KMS-11 (cell line): ENCODE data around the gene CXCR5.

Experiments used
- H2AFZ ChIP-seq: fragments of 200-600 bp; sonication (generic); 2 replicates; pipeline ENCODE4 v1.6.1; 2016; ENCODE audit warnings: antibody characterized with exemption, mixed run types, low read depth
- H3K27ac ChIP-seq: fragments of 200-600 bp; sonication (generic); 2 replicates; pipeline ENCODE4 v1.6.1; 2016; ENCODE audit warnings: mild to moderate bottlenecking, mixed run types
- H3K27me3 ChIP-seq: fragments of 200-600 bp; sonication (generic); 2 replicates; pipeline ENCODE4 v1.6.1; 2017; ENCODE audit warnings: mild to moderate bottlenecking, low read depth, mixed run types, moderate library complexity; ENCODE audit not compliant: insufficient read depth
- H3K36me3 ChIP-seq: fragments of 200-600 bp; sonication (generic); 2 replicates; pipeline ENCODE4 v1.6.1; 2017; ENCODE audit warnings: mild to moderate bottlenecking, mixed run types; ENCODE audit not compliant: insufficient read depth
- H3K4me1 ChIP-seq: fragments of 200-600 bp; sonication (generic); 2 replicates; pipeline ENCODE4 v1.6.1; 2016; ENCODE audit warnings: mild to moderate bottlenecking, low read depth, mixed run types; ENCODE audit not compliant: poor library complexity, severe bottlenecking
- H3K4me2 ChIP-seq: fragments of 200-600 bp; sonication (generic); 2 replicates; pipeline ENCODE4 v1.7.0; 2016; ENCODE audit warnings: mild to moderate bottlenecking, mixed run types
- H3K4me3 ChIP-seq: fragments of 200-600 bp; sonication (generic); IDR thresholded peaks from 2 replicates; pipeline ENCODE4 v1.6.1; 2017; ENCODE audit warnings: low read depth, low read length, mixed read lengths; ENCODE audit not compliant: insufficient read depth
- H3K79me2 ChIP-seq: fragments of 200-600 bp; sonication (generic); 2 replicates; pipeline ENCODE4 v1.6.1; 2016; ENCODE audit warnings: low read depth, mixed run types; ENCODE audit not compliant: insufficient read depth
- H3K9ac ChIP-seq: fragments of 200-600 bp; sonication (generic); 2 replicates; pipeline ENCODE4 v1.6.1; 2016; ENCODE audit warnings: mild to moderate bottlenecking, mixed run types
- H4K20me1 ChIP-seq: fragments of 200-600 bp; sonication (generic); 2 replicates; pipeline ENCODE4 v1.6.1; 2016; ENCODE audit warnings: mild to moderate bottlenecking, mixed run types; ENCODE audit not compliant: insufficient read depth
- TF ChIP-seq, protein P1 (sequence below): fragments of 200-600 bp; sonication (generic); conservative IDR thresholded peaks from 2 replicates; pipeline ENCODE4 v1.6.1; 2017; ENCODE audit warnings: low read depth, mild to moderate bottlenecking, antibody characterized with exemption, low read length, moderate library complexity, mixed read lengths

CXCR5 gene

GRCh38 chr11:118915941-118916841 is 32.5 kb downstream of the CXCR5 start:
- TF ChIP-seq, protein P1, sequence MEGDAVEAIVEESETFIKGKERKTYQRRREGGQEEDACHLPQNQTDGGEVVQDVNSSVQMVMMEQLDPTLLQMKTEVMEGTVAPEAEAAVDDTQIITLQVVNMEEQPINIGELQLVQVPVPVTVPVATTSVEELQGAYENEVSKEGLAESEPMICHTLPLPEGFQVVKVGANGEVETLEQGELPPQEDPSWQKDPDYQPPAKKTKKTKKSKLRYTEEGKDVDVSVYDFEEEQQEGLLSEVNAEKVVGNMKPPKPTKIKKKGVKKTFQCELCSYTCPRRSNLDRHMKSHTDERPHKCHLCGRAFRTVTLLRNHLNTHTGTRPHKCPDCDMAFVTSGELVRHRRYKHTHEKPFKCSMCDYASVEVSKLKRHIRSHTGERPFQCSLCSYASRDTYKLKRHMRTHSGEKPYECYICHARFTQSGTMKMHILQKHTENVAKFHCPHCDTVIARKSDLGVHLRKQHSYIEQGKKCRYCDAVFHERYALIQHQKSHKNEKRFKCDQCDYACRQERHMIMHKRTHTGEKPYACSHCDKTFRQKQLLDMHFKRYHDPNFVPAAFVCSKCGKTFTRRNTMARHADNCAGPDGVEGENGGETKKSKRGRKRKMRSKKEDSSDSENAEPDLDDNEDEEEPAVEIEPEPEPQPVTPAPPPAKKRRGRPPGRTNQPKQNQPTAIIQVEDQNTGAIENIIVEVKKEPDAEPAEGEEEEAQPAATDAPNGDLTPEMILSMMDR, result no peak
- H3K4me2 ChIP-seq, result no peak overlapping the region
- H3K27me3 ChIP-seq, result no peaks in the 10 kb centered on the region
- no peak overlapping the region for H2AFZ ChIP-seq
- H3K79me2 ChIP-seq, result no peaks in the 10 kb centered on the region
- H3K36me3 ChIP-seq, result no peaks in the 10 kb centered on the region
- no peaks in the 10 kb centered on the region for H4K20me1 ChIP-seq
- H3K4me1 ChIP-seq, result peaks cover 5% of the 10 kb centered on the region
- no peak overlapping the region for H3K4me3 ChIP-seq
- no peak overlapping the region for H3K9ac ChIP-seq
- no peak overlapping the region for H3K27ac ChIP-seq

DNA sequence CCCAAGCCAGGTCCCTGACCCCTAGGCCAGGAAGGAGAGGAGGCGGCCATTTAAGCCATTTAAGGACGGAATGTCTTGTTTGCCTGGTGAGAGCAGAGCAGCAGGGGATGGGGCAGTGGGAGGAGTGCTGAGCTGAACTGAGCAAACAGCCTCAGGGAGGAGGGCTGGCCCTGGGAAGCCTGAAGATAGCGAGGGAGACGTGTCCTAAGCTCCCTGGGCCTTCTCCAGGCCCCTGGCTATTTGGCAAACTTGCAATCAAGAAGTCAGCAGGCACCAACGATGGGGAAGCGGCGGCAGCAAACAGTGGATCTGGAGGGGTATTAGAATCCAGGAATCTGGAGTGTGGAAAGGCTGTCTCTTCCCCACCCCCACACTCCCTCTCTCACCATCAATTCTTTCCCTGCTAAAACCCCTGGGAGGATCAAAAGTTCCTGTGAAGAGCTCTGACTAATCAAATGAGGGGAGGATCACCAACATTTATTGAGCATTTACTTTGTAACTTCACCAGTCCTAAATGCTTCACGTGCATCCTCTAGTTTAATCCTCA is 33.2 kb downstream of the CXCR5 start:
- H3K4me3 ChIP-seq, result no peak overlapping the region

DNA sequence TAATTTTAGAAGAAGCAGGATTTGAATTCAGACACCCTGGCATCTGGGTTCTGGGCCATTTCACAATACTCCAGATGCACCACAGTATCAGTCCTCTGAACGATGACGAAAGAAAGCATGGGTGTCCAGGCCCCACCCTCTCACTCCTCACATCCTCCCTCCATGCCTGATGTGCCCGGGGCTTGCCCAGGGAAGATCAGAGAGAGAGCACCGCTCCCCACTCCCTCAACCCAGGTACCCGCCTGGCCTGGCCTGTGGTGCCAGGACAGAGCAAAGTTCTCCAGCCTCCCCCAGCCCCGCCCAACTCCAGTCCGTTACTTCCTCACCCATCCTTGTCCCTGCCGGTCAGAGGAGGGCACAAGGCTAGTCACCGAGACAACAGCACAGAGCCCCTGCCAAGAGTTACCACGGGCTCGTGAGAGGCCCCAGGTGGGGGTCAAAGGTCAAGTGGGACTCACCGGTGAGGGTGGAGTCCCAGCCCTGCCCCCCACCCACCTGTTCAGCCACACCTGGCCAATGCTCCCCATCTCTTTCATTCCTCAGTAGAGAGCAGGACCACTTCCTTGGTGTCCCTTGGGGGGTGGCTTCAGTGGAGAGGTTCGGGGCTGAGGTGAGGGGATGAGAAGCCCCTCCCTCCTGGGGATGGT is 33.9 kb downstream of the CXCR5 start:
- no peak overlapping the region for H2AFZ ChIP-seq
- H3K79me2 ChIP-seq, result no peaks in the 10 kb centered on the region
- H3K36me3 ChIP-seq, result no peaks in the 10 kb centered on the region
- no peaks in the 10 kb centered on the region for H4K20me1 ChIP-seq
- TF ChIP-seq, protein P1, result no peak
- H3K4me2 ChIP-seq, result no peak overlapping the region
- H3K27ac ChIP-seq, result no peak overlapping the region
- peaks cover 5% of the 10 kb centered on the region for H3K4me1 ChIP-seq
- H3K9ac ChIP-seq, result no peak overlapping the region
- H3K27me3 ChIP-seq, result no peaks in the 10 kb centered on the region
- H3K4me3 ChIP-seq, result no peak overlapping the region

More for the DNA sequence above, 33.2 kb downstream of the CXCR5 start:
- TF ChIP-seq, protein P1, result no peak
- Histone ChIP-seq H3K9ac (no peak overlapping the region), H3K27ac (no peak overlapping the region), H3K4me1 (peaks cover 5% of the 10 kb centered on the region), H4K20me1 (no peaks in the 10 kb centered on the region), H3K79me2 (no peaks in the 10 kb centered on the region), H3K4me2 (no peak overlapping the region), H2AFZ (no peak overlapping the region), H3K27me3 (no peaks in the 10 kb centered on the region), H3K36me3 (no peaks in the 10 kb centered on the region)

GRCh38 chr11:118918128-118918685 is 34.5 kb downstream of the CXCR5 start:
- H3K9ac ChIP-seq, result no peak overlapping the region
- no peak overlapping the region for H2AFZ ChIP-seq
- TF ChIP-seq, protein P1, result no peak
- peaks cover 5% of the 10 kb centered on the region for H3K4me1 ChIP-seq
- no peaks in the 10 kb centered on the region for H4K20me1 ChIP-seq
- no peaks in the 10 kb centered on the region for H3K79me2 ChIP-seq
- H3K4me3 ChIP-seq, result no peak overlapping the region
- no peak overlapping the region for H3K27ac ChIP-seq
- H3K36me3 ChIP-seq, result no peaks in the 10 kb centered on the region
- H3K27me3 ChIP-seq, result no peaks in the 10 kb centered on the region
- H3K4me2 ChIP-seq, result no peak overlapping the region
